GM10248 (cell line): Measurements from ENCODE around the gene FBXW7.

Experiments used
- CTCF ChIA-PET: fragments of 300-600 bp; sonication (Branson Sonifier 250); formaldehyde crosslinking; extraction: SDS; loops from one replicate; lab custom pipeline; 2021; ENCODE audit warnings: antibody characterized with exemption; lab: Yijun Ruan, JAX
- POLR2A ChIA-PET: fragments of 350-650 bp; sonication (Branson Sonifier 250); formaldehyde crosslinking; extraction: SDS; loops from one replicate; lab custom pipeline; 2020; ENCODE audit warnings: antibody characterized with exemption; lab: Yijun Ruan, JAX
- DNase-seq: peaks from one replicate; pipeline ENCODE4 v3.0.0; 2012; ENCODE audit errors: extremely low spot score
- TF ChIP-seq, protein P1 (sequence below): IDR thresholded peaks from 2 replicates; pipeline ENCODE4 v1.5.1; 2012; ENCODE audit warnings: mild to moderate bottlenecking, low read depth; ENCODE audit errors: extremely low read depth, missing control alignments, control extremely low read depth

The FBXW7 gene

DNA sequence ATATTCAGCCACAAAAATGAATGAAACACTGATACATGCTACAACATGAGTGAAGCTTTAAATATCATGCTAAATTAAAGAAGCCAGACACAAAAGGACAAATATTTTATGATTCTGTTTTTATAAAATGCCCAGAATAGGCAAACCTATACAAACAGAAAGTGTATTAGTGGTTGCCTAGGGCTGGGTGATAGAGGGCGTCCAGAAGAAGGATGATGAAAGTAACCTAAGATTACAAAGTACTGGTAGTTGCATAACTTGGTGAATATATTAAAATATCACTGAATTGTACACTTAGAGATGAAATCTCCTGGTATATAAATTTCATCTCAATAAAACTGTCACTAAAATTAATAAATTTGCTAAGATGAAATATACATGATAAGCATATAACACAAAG lies 67.5 kb downstream of the FBXW7 start:
- ChIA-PET POLR2A (no interaction called here), CTCF (no interaction called here)
- TF ChIP-seq, protein P1, sequence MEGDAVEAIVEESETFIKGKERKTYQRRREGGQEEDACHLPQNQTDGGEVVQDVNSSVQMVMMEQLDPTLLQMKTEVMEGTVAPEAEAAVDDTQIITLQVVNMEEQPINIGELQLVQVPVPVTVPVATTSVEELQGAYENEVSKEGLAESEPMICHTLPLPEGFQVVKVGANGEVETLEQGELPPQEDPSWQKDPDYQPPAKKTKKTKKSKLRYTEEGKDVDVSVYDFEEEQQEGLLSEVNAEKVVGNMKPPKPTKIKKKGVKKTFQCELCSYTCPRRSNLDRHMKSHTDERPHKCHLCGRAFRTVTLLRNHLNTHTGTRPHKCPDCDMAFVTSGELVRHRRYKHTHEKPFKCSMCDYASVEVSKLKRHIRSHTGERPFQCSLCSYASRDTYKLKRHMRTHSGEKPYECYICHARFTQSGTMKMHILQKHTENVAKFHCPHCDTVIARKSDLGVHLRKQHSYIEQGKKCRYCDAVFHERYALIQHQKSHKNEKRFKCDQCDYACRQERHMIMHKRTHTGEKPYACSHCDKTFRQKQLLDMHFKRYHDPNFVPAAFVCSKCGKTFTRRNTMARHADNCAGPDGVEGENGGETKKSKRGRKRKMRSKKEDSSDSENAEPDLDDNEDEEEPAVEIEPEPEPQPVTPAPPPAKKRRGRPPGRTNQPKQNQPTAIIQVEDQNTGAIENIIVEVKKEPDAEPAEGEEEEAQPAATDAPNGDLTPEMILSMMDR: no peak

DNA sequence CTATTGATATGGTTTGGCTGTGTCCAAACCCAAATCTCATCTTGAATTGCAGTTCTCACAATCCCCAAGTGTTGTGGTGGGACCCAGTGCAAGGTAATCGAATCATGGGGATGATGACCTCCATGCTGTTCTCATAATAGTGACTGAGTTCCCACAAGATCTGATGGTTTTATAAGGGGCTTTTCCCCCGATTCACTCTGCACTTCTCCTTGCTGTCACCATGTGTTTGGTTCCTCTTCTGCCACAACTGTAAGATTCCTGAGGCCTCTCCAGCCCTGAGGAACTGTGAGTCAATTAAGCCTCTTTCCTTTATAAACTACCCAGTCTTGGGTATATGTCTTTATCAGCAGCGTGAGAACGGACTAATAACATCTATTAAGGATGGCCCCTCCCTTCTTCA lies 68.8 kb downstream of the FBXW7 start:
- no peak for DNase-seq
- ChIA-PET CTCF (interaction anchor here (0.8 to 1.0 kb wide), 3 partner anchors 14 to 618 kb away, joined by 3 read pairs; no protein-coding TSS in a partner anchor), POLR2A (no interaction called here)
- TF ChIP-seq, protein P1: no peak

More for the DNA sequence above, 67.5 kb downstream of the FBXW7 start:
- DNase-seq: no peak

DNA sequence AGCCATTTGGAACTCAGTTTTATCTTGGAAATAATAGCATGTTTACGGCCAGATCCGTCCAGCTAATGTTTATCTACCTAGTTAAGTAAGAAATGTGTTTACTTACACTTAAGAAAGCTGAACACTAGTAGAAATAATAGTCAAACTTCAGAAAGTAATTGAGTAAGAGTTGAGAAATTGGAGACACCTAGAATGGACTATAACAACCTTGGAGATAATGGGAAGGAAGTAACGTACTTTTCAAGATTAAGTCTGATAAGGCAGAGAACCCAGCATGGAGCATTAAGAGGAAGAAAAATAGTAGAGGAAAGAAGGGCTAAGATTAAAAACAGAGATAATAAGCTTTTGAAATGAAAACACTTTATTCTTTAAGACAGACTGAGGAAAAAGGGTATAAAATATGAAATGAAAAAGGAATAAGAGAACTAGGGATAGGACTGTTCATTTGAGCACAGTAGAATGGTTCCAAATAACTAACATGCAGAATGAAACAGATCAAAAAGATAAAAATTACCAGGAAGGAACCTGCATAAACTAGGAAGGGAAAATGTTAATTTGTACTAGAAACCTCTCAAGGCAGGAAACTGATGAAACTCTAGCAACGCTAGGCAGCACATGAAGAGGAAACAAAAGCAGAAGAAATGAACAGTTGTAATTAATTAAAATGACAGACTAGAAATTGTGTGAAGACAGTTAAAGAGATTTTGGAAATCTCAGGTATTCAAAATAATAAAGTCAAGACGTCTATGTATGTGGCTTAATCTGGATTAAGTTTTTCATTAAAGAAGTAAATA lies 71.7 kb downstream of the FBXW7 start:
- no peak for DNase-seq
- POLR2A ChIA-PET: no interaction called here
- TF ChIP-seq, protein P1: no peak
- CTCF ChIA-PET: interaction anchor here (1.2 to 2.5 kb wide), 4 partner anchors 35 to 175 kb away, joined by 3 to 10 read pairs (median 4); no protein-coding TSS in a partner anchor

DNA sequence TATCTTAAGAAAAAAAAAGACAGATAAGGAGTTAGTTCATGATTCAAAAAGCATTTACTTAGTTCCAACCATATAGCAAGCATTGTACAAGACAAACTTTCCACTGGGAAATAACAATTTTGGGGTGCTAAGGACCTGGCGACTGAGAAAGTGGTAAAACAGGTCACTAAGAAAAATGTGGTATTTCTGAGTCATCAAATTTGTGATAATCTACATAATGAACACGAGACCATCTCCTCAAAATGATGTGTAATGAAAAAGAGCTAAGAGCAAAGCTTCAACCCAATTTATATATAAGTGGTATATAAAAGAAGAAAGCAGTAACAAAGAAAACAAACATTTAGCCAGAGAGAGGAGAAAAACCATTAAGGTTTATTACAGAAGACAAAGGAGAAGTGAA lies 72.3 kb downstream of the FBXW7 start:
- DNase-seq: no peak
- TF ChIP-seq, protein P1: no peak
- ChIA-PET CTCF (interaction anchor here (1.2 to 2.5 kb wide), 2 partner anchors 37 to 40 kb away, joined by 4 to 10 read pairs; no protein-coding TSS in a partner anchor), POLR2A (no interaction called here)

DNA sequence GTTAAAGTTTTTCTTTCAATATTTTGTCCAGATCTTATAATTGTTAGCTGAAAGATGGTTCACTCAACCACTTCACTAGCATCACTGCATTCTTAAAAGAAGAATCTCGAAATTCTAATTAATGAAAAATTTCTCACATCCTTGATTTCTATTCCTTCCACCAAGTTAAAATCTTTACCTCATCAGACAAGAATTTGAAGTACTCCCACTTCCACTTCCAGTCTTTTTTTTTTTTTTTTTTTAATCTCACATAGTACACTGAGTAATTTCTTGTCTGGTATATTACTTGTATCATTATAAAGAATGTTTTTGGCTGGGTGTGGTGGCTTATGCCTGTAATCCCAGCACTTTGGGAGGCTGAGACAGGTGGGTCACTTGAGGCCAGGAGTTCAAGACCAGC lies 73.2 kb downstream of the FBXW7 start:
- TF ChIP-seq, protein P1: no peak
- POLR2A ChIA-PET: interaction anchor here (0.7 kb wide), 1 partner anchor 98 kb away, joined by 6 read pairs; no protein-coding TSS in a partner anchor
- CTCF ChIA-PET: interaction anchor here (1.0 to 1.7 kb wide), 2 partner anchors 9 to 39 kb away, joined by 3 to 7 read pairs; no protein-coding TSS in a partner anchor
- DNase-seq: no peak

DNA sequence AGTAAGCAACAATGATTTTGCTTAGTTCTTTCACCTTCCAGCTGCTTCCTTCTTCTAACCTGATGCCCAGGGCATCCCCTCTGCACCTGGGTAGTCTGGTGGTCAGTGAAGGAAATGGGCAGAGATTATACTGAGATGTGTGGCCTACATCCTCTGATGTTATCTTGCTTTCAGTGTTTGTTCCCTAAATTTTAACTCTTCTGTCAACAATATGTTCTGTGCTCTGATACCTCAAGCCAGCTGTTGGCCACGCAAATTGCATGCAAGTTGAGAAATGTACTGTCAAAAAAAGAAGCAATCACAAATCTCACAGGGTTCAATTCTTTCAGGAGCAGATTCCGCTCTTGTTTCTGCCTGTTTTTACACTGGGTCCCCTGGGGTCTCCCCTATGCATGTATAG lies 73.8 kb downstream of the FBXW7 start:
- CTCF ChIA-PET: interaction anchor here (0.7 to 1.7 kb wide), 3 partner anchors 10 to 40 kb away, joined by 3 to 7 read pairs (median 3); no protein-coding TSS in a partner anchor
- peak; percentile 28 for DNase-seq
- POLR2A ChIA-PET: interaction anchor here (0.7 kb wide), 1 partner anchor 99 kb away, joined by 6 read pairs; no protein-coding TSS in a partner anchor
- TF ChIP-seq, protein P1: no peak
